HG02852 (cell line): ENCODE data around the gene SRL.
"Not testable (repeated sequence)": the region's sequence is repeated elsewhere in the genome, so short reads cannot be mapped to it uniquely, and the experiment has no call there.

Experiments
- ATAC-seq: cut with Tn5 transposase; IDR thresholded peaks from one replicate; pipeline ENCODE4 v1.9.1; 2021; ENCODE audit warnings: mild to moderate bottlenecking, moderate library complexity; ENCODE audit not compliant: unreplicated experiment

Gene SRL

GRCh38 chr16:4231367-4231766 lies 10.5 kb downstream of the SRL start:
- ATAC-seq, result no peak

DNA sequence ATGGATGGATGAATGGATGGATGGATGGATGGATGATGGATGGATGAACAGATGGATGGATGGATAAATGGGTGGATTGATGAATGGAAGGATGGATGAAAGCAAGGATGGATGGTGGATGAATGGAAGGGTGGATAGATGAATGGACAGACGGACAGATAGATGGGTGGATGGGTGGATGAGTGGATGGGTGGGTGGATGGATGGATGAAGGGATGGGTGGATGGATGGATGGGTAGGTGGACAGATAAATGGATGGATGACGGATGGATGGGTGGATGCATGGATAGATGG lies 14.9 kb downstream of the SRL start:
- no peak for ATAC-seq

DNA sequence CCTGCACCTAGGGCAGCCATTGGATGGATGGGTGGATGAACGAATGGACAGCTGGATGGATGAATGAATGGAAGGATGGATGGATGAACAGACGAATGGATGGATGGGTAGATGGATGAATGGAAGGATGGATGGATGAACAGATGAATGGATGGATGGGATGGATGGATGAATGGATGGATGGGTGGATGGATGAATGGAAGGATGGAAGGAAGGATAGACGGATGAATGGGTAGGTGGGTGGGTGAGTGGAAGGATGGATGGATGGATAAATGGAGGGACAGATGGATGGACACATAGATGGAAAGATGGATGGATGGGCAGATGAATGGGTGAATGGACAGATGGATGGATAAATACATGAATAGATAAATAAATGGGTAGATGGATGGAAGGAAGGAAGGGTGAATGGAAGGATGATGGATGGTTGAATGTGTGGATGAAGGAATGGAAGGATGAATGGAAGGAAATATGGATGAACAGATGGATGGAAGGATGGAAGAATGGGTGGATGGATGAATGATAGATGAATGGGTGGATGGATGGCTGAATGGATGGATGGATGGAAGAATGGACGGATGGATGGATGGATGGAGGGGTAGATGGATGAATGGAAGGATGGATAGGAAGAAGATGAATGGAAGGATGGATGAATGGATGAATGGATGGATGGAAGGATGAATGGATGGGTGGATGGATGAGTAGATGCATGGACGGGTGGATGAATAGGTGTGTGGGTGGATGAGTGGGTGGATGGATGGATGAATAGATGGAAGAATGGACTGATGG lies 15.4 kb downstream of the SRL start:
- ATAC-seq, result no peak

DNA sequence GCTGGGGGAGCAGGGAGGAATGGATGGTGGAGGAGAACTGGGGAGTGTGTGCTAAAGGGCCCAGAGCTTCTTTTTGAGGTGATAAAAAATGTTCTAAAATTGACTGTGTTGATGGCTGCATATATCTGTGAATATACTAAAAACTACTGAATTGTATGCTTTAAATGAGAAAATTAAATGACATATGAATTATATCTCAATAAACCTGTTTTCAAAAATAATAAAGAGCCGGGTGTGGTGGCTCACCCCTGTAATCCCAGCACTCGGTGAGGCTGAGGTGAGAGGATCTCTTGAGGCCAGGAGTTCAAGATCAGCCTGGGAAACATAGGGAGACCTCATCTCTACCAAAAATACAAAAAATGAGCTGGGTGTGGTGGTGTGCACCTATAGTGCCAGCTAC lies 16.8 kb downstream of the SRL start:
- no peak for ATAC-seq

- no peak for ATAC-seq
These were observed 21.5 kb downstream of the SRL start for GRCh38 chr16:4220358-4220757.

DNA sequence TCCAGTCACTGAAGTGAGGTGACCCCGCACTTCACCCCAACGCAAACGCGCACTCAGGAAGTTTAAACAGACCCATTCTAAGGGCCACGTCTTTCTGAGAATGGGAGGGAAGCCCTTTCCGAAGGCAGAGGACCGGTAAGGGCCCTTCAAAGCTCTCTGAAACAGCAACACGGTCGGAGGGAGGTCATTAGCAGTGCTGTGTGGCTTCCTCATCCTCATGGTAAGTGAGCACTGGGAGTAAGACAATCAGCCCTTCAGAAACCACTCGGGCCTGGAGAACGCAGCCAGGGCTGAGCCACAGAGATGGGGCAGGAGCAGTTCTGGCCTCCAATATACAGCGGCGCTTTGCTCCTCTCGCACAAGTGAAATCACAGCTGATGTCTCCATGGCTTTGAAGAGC lies 23.7 kb downstream of the SRL start:
- ATAC-seq, result no peak

- no peak for ATAC-seq
These were observed 24.4 kb downstream of the SRL start for GRCh38 chr16:4217204-4218131.

DNA sequence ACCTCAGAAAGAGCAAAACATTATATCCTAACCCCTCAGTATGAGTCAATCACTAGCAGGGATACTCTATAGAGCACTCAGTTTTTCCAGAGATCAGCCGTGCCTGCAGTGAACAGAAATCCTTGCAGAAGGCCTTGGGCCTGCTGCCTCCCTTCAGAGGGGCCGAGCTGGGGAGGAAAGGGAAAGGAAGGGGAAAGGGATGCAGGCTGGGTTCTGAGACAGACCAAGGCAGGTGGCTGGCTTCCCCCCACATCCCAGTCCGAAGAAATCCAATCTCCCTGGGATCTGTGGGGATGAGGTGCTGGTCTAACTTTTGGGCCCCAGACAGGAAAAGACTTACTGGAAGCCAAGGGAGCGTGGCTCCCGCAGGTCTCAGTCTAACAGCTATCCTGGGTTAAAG lies 25.3 kb downstream of the SRL start:
- no peak for ATAC-seq

DNA sequence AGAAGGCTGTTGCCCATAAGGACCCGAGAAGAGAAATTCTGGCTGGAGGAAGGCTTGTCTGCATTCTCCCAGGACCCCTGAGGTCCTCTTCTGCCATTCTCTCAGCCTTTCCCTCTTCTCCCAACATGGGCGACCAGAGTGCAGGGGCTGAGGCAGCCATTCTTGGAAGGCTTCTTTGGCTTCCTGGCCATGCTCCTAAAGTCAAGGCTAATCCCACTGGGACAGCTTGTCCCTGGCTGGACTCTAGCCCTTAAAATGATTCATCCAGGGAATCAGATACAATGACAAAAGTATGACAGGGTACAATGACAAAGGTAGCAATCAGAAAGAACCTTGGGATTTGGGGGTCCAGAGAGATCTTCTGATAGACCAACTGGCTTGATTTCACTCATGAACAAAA lies 26.8 kb downstream of the SRL start:
- no peak for ATAC-seq

- ATAC-seq, result no peak
These were observed 27.7 kb downstream of the SRL start for GRCh38 chr16:4214215-4214621.

GRCh38 chr16:4213737-4214136 lies 28.1 kb downstream of the SRL start:
- ATAC-seq, result no peak

DNA sequence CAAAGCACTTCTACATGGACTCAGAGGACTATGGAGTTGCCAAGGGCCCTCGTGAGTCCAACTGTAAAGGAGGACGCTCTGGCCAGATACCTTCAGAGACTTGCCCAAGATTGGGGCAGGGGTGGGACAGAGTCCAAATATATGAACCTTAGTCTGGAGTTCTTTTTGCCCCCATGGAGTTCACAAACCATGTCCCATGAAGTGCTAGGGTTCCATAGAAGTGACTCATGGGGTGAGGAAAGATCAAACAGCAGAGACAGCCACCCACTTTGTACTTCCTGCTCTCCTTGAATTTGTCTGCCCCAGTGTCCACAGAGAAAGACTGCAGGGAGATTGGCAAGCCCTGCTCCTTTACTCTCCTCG lies 29.0 kb downstream of the SRL start:
- ATAC-seq, result no peak

GRCh38 chr16:4212211-4212933 lies 29.5 kb downstream of the SRL start:
- no peak for ATAC-seq

DNA sequence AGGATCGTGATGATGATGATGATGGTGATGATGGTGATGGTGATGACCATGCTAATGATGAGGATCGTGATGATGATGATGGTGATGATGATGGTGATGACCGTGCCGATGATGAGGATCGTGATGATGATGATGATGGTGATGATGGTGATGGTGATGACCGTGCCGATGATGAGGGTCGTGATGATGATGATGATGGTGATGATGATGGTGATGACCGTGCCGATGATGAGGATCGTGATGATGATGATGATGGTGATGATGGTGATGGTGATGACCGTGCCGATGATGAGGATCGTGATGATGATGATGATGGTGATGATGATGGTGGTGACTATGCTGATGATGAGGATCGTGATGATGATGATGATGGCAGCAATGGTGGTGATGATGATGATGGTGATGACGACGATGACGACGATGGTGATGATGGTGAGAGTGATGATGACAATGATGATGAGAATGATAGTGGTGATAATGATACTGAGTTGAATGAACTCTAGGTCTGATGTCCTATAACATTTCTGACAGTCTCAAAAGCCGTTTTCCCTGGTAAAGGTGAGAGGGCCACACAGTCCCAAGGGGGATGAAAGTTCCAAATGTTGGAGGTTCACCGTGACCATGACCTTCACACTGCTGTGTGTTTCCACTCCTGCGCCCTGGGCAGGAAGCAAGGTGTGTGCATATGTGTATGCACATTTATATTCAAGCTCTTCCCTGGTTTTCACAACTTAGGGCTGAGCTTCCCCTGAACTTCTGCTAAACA lies 30.3 kb downstream of the SRL start:
- ATAC-seq, result not testable (repeated sequence)

GRCh38 chr16:4209666-4210065 lies 32.2 kb downstream of the SRL start:
- ATAC-seq, result no peak

GRCh38 chr16:4208341-4208751 lies 33.5 kb downstream of the SRL start:
- ATAC-seq, result no peak

GRCh38 chr16:4207683-4208340 lies 34.1 kb downstream of the SRL start:
- ATAC-seq, result no peak

DNA sequence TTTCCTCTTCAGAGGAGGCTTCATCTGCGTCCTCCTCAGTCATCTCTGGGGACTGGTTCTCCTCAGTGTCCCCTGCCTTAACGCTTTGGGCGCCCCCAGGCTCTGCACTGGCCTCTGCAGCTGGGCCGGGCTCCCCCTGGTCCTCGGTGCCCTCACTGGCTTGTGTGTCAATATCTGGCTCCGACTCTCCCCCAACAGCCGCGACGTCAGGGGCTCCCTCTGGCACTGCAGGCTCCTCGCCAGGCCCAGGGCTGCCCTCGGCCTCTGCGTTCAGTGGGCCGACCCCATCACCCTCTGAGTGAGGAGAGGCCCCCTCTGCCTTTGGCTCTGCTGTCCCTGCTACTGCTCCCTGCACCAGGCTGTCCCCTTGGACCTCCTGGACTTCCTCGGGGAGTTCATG lies 34.7 kb downstream of the SRL start:
- ATAC-seq, result no peak

GRCh38 chr16:4206680-4207079 lies 35.2 kb downstream of the SRL start:
- ATAC-seq, result no peak

DNA sequence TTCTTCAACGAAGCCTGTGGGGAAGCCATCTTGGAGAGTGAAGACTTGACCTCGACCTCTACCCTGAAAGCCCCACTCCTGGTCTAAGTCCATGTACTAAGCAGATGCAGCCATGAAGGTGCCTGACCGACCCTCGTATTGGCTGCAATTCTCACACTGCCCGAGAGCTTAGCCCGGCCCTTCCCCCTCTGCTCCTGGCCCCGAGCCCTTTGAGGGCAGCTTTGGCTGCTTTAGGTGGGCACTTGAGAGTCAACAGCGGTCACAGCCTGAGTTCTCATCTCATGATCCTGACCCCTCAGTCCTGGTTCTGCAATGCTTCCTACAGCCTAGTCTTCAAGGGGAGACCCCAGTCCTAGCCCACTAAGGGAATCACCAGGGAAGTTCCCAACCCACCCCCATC lies 35.9 kb downstream of the SRL start:
- no peak for ATAC-seq
